Measurements from ENCODE around the gene SUFU. TPM values are rescaled to one million over a fixed set of nuclear protein-coding genes. Genes with fewer than 3 reads are reported as not detected.

The SUFU gene
- total RNA-seq, 1 donor: 3.3 TPM

DNA sequence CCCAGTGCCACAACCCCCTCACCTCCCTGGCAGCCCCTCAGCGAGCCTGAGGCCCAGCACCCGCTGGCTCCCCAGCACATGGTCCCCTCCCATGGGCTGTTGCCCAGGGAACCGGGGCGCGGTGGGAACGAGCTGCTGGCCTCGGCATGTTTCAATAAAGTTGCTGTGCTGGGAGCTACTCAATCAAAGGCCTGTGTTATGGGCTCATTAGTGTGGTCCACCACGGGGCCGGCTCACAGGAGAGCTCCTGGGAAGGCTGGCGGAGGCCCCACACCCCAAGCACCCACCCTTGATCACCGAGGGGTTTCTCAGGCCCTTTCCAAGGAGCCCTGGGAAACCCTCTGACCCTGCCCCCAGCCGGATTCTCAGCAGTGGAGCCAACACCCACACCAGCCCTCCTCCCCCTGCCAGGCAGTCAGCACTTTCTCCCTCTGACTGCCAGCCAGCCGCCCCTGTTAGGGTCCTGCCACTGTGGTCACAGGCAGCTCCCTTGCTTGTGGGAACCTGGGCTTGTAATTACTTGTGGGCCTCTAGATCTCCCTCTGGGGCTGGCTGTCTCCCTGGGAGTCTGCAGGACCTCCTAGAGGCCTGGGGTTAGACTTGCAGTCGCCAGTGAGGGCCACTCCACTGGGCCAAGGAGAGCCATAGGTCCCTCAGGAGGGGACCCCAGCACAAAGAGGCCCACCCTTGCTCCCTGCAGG, 115.7 kb downstream of the SUFU start:
- TF ChIP-seq CTCF (IDR thresholded peaks at IDR 0.05; ENCODE audit: insufficient read depth, low read length): peak; percentile 2
- no peak overlapping the region for H3K4me3 ChIP-seq (ENCODE audit: low read depth, low read length)
- DNase-seq (ENCODE audit: low read depth): no peak

DNA sequence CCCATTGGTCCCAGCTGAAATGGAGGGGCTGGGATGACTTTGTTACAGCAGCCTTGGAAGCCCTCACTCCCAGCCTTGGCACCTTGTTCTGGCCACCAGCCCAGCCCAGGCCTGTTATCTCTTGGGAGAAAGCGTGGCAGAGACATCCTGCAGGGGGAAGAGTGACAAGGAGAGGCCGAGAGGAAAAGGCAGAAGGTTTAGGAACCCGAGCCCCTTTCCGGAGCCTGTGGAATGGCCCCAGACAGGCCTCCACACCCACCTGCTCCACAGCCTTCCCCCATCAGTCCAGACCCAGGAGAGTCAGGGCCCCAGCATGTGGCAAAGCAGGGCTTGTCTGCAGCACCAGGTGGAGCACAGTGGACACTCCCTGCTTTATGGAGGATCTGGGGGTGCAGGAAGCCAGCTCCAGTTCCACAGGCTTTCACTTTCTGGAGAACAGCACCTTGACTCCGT, 116.4 kb downstream of the SUFU start:
- DNase-seq (ENCODE audit: low read depth): peak; percentile 57
- no peak for TF ChIP-seq CTCF (IDR thresholded peaks at IDR 0.05; ENCODE audit: insufficient read depth, low read length)
- H3K4me3 ChIP-seq (ENCODE audit: low read depth, low read length): no peak overlapping the region

DNA sequence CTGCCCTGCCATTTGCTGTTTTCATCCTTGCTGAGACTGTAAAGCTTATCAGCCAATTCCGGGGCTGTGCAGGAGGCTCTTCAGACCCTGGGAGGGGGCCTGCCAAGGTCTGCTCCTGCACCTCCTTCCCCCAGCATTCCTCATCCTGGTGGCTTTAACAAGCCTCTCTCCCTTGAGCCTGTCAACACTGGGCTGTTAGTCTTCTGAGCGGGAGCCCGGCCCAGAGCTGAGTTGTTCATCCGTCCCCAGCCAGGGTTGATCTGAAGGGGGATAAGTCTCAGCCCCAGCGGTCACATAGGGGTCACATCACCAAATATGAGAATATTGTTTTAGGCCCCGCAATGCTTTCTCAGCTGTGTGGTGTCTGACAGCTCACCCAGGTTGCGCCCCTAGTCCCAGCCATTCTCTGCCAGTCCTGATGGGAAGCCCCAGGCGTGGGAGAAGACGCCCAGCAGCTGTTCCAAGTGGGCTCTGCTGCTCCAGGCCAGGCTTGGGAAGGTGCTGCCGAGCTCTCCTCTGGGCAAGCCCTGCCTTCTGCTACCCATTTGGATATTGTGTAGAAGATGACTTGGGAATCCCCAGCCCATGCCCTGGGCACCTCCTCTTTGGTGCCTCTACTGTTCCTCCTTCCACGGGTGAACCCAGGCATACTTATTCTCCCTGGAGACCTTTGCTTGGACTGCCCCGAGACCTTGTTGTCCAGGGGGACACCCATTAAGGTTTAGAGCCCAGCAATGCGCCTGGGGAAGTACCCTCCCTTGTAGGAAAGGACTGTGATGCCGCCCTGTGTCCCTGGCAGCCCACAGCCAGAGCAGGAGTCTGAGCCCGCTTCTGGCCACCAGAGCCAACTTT, 117.0 kb downstream of the SUFU start:
- no peak overlapping the region for H3K4me3 ChIP-seq (ENCODE audit: low read depth, low read length)
- no peak for TF ChIP-seq CTCF (IDR thresholded peaks at IDR 0.05; ENCODE audit: insufficient read depth, low read length)
- DNase-seq (ENCODE audit: low read depth): peak; percentile 52

GRCh38 chr10:102621443-102622325, 117.9 kb downstream of the SUFU start:
- no peak for DNase-seq (ENCODE audit: low read depth)
- TF ChIP-seq CTCF (IDR thresholded peaks at IDR 0.05; ENCODE audit: insufficient read depth, low read length): no peak
- H3K4me3 ChIP-seq (ENCODE audit: low read depth, low read length): no peak overlapping the region

GRCh38 chr10:102624094-102624493, 120.3 kb downstream of the SUFU start:
- no peak for TF ChIP-seq CTCF (IDR thresholded peaks at IDR 0.05; ENCODE audit: insufficient read depth, low read length)
- no peak overlapping the region for H3K4me3 ChIP-seq (ENCODE audit: low read depth, low read length)
- no peak for DNase-seq (ENCODE audit: low read depth)

Data from fibroblast of the aortic adventitia (primary cell).